Amniotic stem cell (primary cell): ENCODE results near the gene TTC28.

Source experiments
- DNase-seq: peaks from one replicate; lab custom pipeline; 2025; lab: John Stamatoyannopoulos, UW

The TTC28 gene

GRCh38 chr22:28046100-28046499 is 633.5 kb downstream of the TTC28 start:
- no peak for DNase-seq

- no peak for DNase-seq
These were observed 635.0 kb downstream of the TTC28 start for GRCh38 chr22:28044546-28045173.

GRCh38 chr22:28043266-28043665 is 636.4 kb downstream of the TTC28 start:
- DNase-seq = no peak

GRCh38 chr22:28034760-28035401 is 644.8 kb downstream of the TTC28 start:
- DNase-seq = peak; percentile 41

- no peak for DNase-seq
These were observed 645.4 kb downstream of the TTC28 start for GRCh38 chr22:28034145-28034759.

GRCh38 chr22:28032861-28033260 is 646.8 kb downstream of the TTC28 start:
- DNase-seq = no peak

- DNase-seq = no peak
These were observed 648.2 kb downstream of the TTC28 start for GRCh38 chr22:28031383-28031922.

- DNase-seq = no peak
These were observed 649.2 kb downstream of the TTC28 start for GRCh38 chr22:28030473-28030872.

GRCh38 chr22:28029956-28030355 is 649.7 kb downstream of the TTC28 start:
- no peak for DNase-seq

- no peak for DNase-seq
These were observed 650.3 kb downstream of the TTC28 start for GRCh38 chr22:28029201-28029948.

- no peak for DNase-seq
These were observed 651.9 kb downstream of the TTC28 start for GRCh38 chr22:28027453-28028448.

- no peak for DNase-seq
These were observed 653.6 kb downstream of the TTC28 start for GRCh38 chr22:28025866-28026575.

GRCh38 chr22:28025333-28025732 is 654.3 kb downstream of the TTC28 start:
- DNase-seq = no peak

GRCh38 chr22:28024422-28024888 is 655.2 kb downstream of the TTC28 start:
- no peak for DNase-seq

GRCh38 chr22:28023774-28024173 is 655.9 kb downstream of the TTC28 start:
- DNase-seq = no peak

- DNase-seq = no peak
These were observed 656.6 kb downstream of the TTC28 start for GRCh38 chr22:28023036-28023435.

- no peak for DNase-seq
These were observed 657.5 kb downstream of the TTC28 start for GRCh38 chr22:28021998-28022660.

- no peak for DNase-seq
These were observed 658.3 kb downstream of the TTC28 start for GRCh38 chr22:28021116-28021997.
